Body of pancreas (tissue), 4 donors: ENCODE measurements around the gene FAM234B.

Experiments used
- CTCF ChIP-seq, 7 experiments: fragments of 450-650 bp in 4 of 7; fragments of 200-600 bp in 3 of 7; sonication (generic) in 3 of 7; IDR thresholded peaks; one replicate each; pipeline ENCODE4 v1.5.1; 2016 to 2019; ENCODE audit warnings: antibody characterized with exemption in 7 of 7
- POLR2A ChIP-seq, 3 donors: fragments of 450-650 bp; IDR thresholded peaks; one replicate each; pipeline ENCODE4 v1.6.1; 2016; ENCODE audit warnings: antibody characterized with exemption in 3 of 3, mild to moderate bottlenecking in 2 of 3

GRCh38 chr12:13127444-13127843, 83.3 kb downstream of the FAM234B start:
- TF ChIP-seq CTCF (IDR thresholded peaks at IDR 0.05) (no peak), POLR2A (IDR thresholded peaks at IDR 0.05) (no peak)
